T-helper 2 cell treated with Interferon-gamma antibody and Interleukin-4, amounts not matched to agents 5 μg/mL and 100 μg/mL, for 36 hours (primary cell): ENCODE data around the gene BMP5.
"Not testable (repeated sequence)": the region's sequence is repeated elsewhere in the genome, so short reads cannot be mapped to it uniquely, and the experiment has no call there.

Source experiments
- DNase-seq: peaks from one replicate; pipeline ENCODE4 v3.0.0; 2021; ENCODE audit warnings: low spot score
- H3K27ac Mint-ChIP-seq: one replicate; pipeline ENCODE4 v1.8.0; 2021; ENCODE audit warnings: mild to moderate bottlenecking, mixed read lengths
- H3K27me3 Mint-ChIP-seq: one replicate; pipeline ENCODE4 v1.8.0; 2021; ENCODE audit warnings: low read depth, mixed read lengths
- H3K36me3 Mint-ChIP-seq: one replicate; pipeline ENCODE4 v1.8.0; 2021; ENCODE audit warnings: low read depth, mixed read lengths
- H3K4me1 Mint-ChIP-seq: one replicate; pipeline ENCODE4 v1.8.0; 2021; ENCODE audit warnings: low read depth, mixed read lengths
- H3K4me3 Mint-ChIP-seq: one replicate; pipeline ENCODE4 v1.8.0; 2022; ENCODE audit warnings: mild to moderate bottlenecking, moderate library complexity, mixed read lengths
- H3K9me3 Mint-ChIP-seq: one replicate; pipeline ENCODE4 v1.8.0; 2021; ENCODE audit warnings: mixed read lengths

Gene BMP5

GRCh38 chr6:55875400-55875799, at the start of gene BMP5:
Gene BMP5 (minus strand): TSS chr6:55875590. CDS start chr6:55874865, 725 bp downstream.
- Mint-ChIP-seq H3K27me3 (no peaks in the 10 kb centered on the region), H3K9me3 (no peaks in the 10 kb centered on the region), H3K27ac (no peak within 1 kb of the TSS), H3K4me3 (no peak within 1 kb of the TSS), H3K4me1 (no peaks in the 10 kb centered on the region), H3K36me3 (no peaks in the 10 kb centered on the region)
- no peak for DNase-seq

DNA sequence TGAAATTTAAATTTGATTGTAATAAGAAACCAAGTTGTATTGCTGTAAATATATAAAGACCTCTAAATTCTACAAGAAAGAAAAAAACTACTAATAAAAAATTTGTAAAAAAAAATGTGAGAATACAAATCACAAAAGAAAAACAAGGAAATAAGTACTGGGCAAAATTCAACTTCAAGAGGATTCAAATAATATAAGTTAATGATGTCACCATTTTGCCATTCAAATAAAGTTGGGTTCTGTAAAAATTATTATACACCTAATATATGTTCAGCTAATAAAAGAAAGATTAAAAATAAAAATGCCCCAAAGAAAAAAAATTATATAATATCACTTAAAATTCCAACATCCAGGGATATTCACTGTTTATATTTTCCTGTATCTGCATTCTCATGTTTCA, 47.0 kb upstream of the BMP5 start:
- Mint-ChIP-seq H3K27ac (no peak overlapping the region), H3K9me3 (no peaks in the 10 kb centered on the region), H3K4me3 (no peak overlapping the region), H3K36me3 (no peaks in the 10 kb centered on the region), H3K27me3 (no peaks in the 10 kb centered on the region), H3K4me1 (no peaks in the 10 kb centered on the region)
- no peak for DNase-seq

- Mint-ChIP-seq H3K9me3 (no peaks in the 10 kb centered on the region), H3K36me3 (no peaks in the 10 kb centered on the region), H3K4me1 (no peaks in the 10 kb centered on the region), H3K27ac (no peak overlapping the region), H3K4me3 (no peak overlapping the region), H3K27me3 (no peaks in the 10 kb centered on the region)
- DNase-seq: no peak
These were observed 44.4 kb upstream of the BMP5 start for GRCh38 chr6:55919716-55920308.

DNA sequence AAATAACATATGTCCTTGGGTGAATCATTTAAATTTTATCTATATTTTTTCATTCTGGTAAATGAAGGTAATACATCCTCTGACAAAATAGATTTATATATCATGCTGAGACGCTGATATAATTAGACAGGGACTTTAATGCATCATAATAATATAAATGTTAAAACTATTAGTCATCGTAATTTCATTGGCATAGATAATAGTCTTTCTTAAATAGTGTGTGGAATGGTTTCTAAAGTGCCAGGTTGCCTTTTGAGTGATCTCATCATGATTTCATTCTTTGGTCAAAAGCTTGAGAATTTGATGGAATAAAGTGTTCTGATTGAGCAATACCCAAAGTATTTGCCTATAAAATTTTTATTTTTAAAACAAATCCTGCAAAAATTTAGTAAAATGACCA, 43.2 kb upstream of the BMP5 start:
- Mint-ChIP-seq H3K4me3 (no peak overlapping the region), H3K9me3 (no peaks in the 10 kb centered on the region), H3K27ac (no peak overlapping the region), H3K36me3 (no peaks in the 10 kb centered on the region), H3K4me1 (no peaks in the 10 kb centered on the region), H3K27me3 (no peaks in the 10 kb centered on the region)
- no peak for DNase-seq

DNA sequence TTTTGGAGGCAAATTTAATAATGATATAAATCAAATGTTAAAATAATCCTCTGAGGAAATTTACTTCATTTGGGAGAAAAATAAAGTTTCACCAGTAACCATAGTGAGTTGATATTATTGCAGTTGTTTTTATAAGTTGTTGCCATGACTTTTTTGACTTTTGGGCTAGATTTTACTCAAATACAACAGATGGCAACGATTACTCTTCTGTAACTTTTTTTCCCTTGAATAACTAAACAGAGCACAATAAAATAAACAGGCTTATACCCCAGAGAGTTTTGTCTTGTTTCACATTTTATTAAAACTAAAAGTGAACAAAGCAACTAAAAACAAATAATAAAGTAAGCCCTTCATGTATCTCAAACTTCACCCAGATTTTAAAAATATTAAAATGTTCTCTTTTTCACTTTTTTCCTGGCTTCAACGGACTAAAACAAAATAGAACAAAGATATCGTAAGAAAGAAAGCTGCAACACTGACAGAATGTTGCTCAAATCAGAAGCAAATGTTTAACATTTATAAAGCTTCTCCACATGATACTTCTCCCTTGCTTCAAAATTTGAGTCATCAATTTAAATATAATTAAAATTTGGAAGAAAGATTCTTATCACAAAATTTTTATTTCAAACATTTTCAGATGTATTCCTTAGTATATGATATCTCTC, 42.5 kb upstream of the BMP5 start:
- Mint-ChIP-seq H3K36me3 (no peaks in the 10 kb centered on the region), H3K4me1 (no peaks in the 10 kb centered on the region), H3K27ac (no peak overlapping the region), H3K9me3 (no peaks in the 10 kb centered on the region), H3K4me3 (no peak overlapping the region), H3K27me3 (no peaks in the 10 kb centered on the region)
- DNase-seq: no peak

GRCh38 chr6:55916188-55916587, 40.8 kb upstream of the BMP5 start:
- Mint-ChIP-seq H3K4me1 (no peaks in the 10 kb centered on the region), H3K9me3 (no peaks in the 10 kb centered on the region), H3K27me3 (no peaks in the 10 kb centered on the region), H3K27ac (no peak overlapping the region), H3K36me3 (no peaks in the 10 kb centered on the region), H3K4me3 (no peak overlapping the region)
- DNase-seq: no peak

DNA sequence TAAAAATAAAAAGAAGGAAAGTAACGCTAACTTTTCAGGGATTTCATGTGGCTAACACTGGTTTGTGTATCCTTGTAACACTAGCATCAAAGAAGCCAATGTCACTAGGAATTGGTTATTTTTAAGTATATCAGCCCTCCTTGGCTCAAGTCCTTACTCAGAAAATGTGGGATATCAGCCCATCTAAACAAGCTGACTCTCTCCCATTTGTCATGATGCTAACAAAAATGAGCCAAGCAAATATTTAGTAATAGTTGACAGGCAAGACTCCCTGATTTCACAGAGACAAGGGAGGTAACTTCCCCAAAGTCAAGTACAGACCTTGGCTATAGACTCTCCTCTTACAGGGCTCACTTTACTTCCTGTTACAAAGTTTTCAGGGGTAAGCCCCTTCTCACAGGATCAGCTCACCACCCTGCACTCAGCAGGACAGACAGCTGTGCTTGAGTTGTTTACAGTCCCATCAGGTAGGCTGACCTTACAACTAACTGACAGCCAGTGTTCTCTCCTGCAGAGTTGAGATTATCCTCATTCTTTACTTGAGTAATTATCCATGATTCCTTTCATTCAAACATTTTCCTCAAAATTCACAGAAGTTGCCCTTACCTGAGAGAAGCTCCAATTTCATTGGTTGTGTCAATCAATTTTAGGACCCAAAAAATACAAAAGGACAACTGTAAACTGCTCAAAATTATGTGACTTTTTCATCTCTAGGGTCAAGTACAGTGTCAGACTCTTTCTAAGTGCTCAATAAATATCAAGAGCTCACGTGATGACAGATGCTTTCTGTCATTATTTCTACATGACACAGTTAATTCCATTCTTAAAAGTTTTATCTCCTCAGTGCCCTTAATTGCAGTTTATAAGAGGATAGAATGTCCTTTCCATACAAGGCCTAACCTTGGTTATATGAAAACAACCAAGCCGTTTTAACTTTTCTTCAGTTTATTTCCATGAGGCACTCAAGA, 38.1 kb upstream of the BMP5 start:
- Mint-ChIP-seq H3K4me1 (no peaks in the 10 kb centered on the region), H3K27ac (no peak overlapping the region), H3K36me3 (no peaks in the 10 kb centered on the region), H3K4me3 (no peak overlapping the region), H3K27me3 (no peaks in the 10 kb centered on the region), H3K9me3 (no peaks in the 10 kb centered on the region)
- no peak for DNase-seq

DNA sequence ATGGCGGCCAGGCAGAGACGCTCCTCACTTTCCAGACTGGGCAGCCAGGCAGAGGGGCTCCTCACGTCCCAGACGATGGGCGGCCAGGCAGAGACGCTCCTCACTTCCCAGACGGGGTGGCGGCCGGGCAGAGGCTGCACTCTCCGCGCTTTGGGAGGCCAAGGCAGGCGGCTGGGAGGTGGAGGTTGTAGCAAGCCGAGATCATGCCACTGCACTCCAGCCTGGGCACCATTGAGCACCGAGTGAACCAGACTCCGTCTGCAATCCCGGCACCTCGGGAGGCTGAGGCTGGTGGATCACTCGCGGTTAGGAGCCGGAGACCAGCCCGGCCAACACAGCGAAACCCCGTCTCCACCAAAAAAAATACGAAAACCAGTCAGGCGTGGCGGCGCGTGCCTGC, 35.1 kb upstream of the BMP5 start:
- H3K27ac Mint-ChIP-seq, H3K9me3 Mint-ChIP-seq, H3K4me1 Mint-ChIP-seq, H3K27me3 Mint-ChIP-seq, H3K4me3 Mint-ChIP-seq, H3K36me3 Mint-ChIP-seq, DNase-seq: not testable (repeated sequence)

GRCh38 chr6:55909911-55910310, 34.5 kb upstream of the BMP5 start:
- not testable (repeated sequence) for H3K27ac Mint-ChIP-seq, DNase-seq, H3K36me3 Mint-ChIP-seq, H3K9me3 Mint-ChIP-seq, H3K4me3 Mint-ChIP-seq, H3K27me3 Mint-ChIP-seq, H3K4me1 Mint-ChIP-seq

- DNase-seq: no peak
- Mint-ChIP-seq H3K4me1 (no peaks in the 10 kb centered on the region), H3K27me3 (no peaks in the 10 kb centered on the region), H3K36me3 (no peaks in the 10 kb centered on the region), H3K27ac (no peak overlapping the region), H3K4me3 (no peak overlapping the region), H3K9me3 (no peaks in the 10 kb centered on the region)
These were observed 27.4 kb upstream of the BMP5 start for GRCh38 chr6:55902796-55903195.

- no peak overlapping the region for H3K27ac Mint-ChIP-seq
- no peaks in the 10 kb centered on the region for H3K9me3 Mint-ChIP-seq
These were observed 26.4 kb upstream of the BMP5 start for GRCh38 chr6:55901765-55902270.

DNA sequence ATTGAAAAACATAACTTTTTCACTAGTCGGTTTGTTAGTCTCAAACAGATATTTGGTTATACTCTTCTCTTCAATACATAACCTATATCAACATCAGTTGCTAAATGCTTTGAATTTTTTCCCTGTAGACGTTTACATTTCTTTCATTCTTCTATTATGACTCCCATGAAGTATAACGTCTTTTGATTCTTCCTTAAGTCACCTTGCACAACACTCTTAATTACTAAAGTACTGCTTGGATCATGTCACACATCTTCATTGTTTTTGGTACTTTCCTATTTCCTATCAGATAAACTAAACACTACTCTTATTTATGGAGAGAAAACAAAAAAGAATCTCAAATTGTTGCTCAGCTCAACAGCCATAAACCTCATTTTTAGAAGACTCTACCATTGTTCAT, 23.0 kb upstream of the BMP5 start:
- H3K4me1 Mint-ChIP-seq: no peaks in the 10 kb centered on the region
- DNase-seq: no peak
- no peak overlapping the region for H3K4me3 Mint-ChIP-seq
- H3K36me3 Mint-ChIP-seq: no peaks in the 10 kb centered on the region
- no peaks in the 10 kb centered on the region for H3K27me3 Mint-ChIP-seq
- no peak overlapping the region for H3K27ac Mint-ChIP-seq
- no peaks in the 10 kb centered on the region for H3K9me3 Mint-ChIP-seq

More at GRCh38 chr6:55901765-55902270, 26.4 kb upstream of the BMP5 start:
- no peak for DNase-seq
- Mint-ChIP-seq H3K36me3 (no peaks in the 10 kb centered on the region), H3K4me3 (no peak overlapping the region), H3K4me1 (no peaks in the 10 kb centered on the region), H3K27me3 (no peaks in the 10 kb centered on the region)

- DNase-seq: no peak
- Mint-ChIP-seq H3K27me3 (no peaks in the 10 kb centered on the region), H3K9me3 (no peaks in the 10 kb centered on the region), H3K27ac (no peak overlapping the region), H3K36me3 (no peaks in the 10 kb centered on the region), H3K4me3 (no peak overlapping the region), H3K4me1 (no peaks in the 10 kb centered on the region)
These were observed 22.0 kb upstream of the BMP5 start for GRCh38 chr6:55897346-55897745.
